ENCODE results near the gene CAPN15.

Gene CAPN15

GRCh38 chr16:548586-548985, 21.1 kb downstream of the CAPN15 start:
- no peak for DNase-seq

GRCh38 chr16:549544-550263, 22.2 kb downstream of the CAPN15 start:
- DNase-seq = no peak

GRCh38 chr16:551210-551609, 23.7 kb downstream of the CAPN15 start:
- no peak for DNase-seq

GRCh38 chr16:552171-552570, 24.7 kb downstream of the CAPN15 start:
- DNase-seq = no peak

GRCh38 chr16:553601-554296, 26.2 kb downstream of the CAPN15 start:
- DNase-seq = no peak

GRCh38 chr16:554297-554621, 26.7 kb downstream of the CAPN15 start:
- no peak for DNase-seq

- no peak for DNase-seq
Measured at GRCh38 chr16:554640-555365, 27.3 kb downstream of the CAPN15 start.

GRCh38 chr16:555528-556473, 28.3 kb downstream of the CAPN15 start:
- DNase-seq = no peak

GRCh38 chr16:556474-557173, 29.1 kb downstream of the CAPN15 start:
- no peak for DNase-seq

- DNase-seq = no peak
Measured at GRCh38 chr16:557463-558297, 30.2 kb downstream of the CAPN15 start.

GRCh38 chr16:558298-559020, 30.9 kb downstream of the CAPN15 start:
- DNase-seq = no peak

GRCh38 chr16:559021-559380, 31.5 kb downstream of the CAPN15 start:
- no peak for DNase-seq

GRCh38 chr16:559411-560203, 32.1 kb downstream of the CAPN15 start:
- DNase-seq = no peak

- no peak for DNase-seq
Measured at GRCh38 chr16:560204-560700, 32.7 kb downstream of the CAPN15 start, which contains the start of gene PRR35. Gene PRR35 (plus strand): TSS chr16:560394. CDS start chr16:563295, 2,901 bp downstream.

- no peak for DNase-seq
Measured at GRCh38 chr16:560701-561412, 33.3 kb downstream of the CAPN15 start.

- no peak for DNase-seq
Measured at GRCh38 chr16:561413-561794, 33.9 kb downstream of the CAPN15 start.

GRCh38 chr16:561957-562938, 34.7 kb downstream of the CAPN15 start:
- DNase-seq = no peak

All from effector CD4-positive, alpha-beta T cell (primary cell).